Stomach (tissue), 9 donors: ENCODE data around the gene FOXO3. TPM values are rescaled to one million over a fixed set of nuclear protein-coding genes. Genes with fewer than 3 reads are reported as not detected.
"Not testable (repeated sequence)": the region's sequence is repeated elsewhere in the genome, so short reads cannot be mapped to it uniquely, and the experiment has no call there.

Source experiments
- DNase-seq, 2 donors: peaks; one replicate each; pipeline versions ENCODE4 v3.0.0 to v3.0.0-alpha.2; 2013 to 2019
- H3K27ac ChIP-seq, 5 donors: fragments of 200-600 bp in 4 of 5; sonication (generic) in 4 of 5; one replicate each; pipeline ENCODE4 v1.5.1; 2013 to 2019; ENCODE audit warnings: mild to moderate bottlenecking in 1 of 5, moderate library complexity in 1 of 5
- H3K27me3 ChIP-seq, 3 donors: fragments of 200-600 bp; sonication (generic); one replicate each; pipeline ENCODE4 v1.5.1; 2017 to 2019; ENCODE audit warnings: mixed run types in 1 of 3
- H3K36me3 ChIP-seq, 4 donors: fragments of 200-600 bp; sonication (generic); 1 replicate in 3 of 4; 2 replicates in 1 of 4; pipeline ENCODE4 v1.5.1; 2016 to 2019
- H3K4me1 ChIP-seq, 4 donors: fragments of 200-600 bp; sonication (generic); one replicate each; pipeline ENCODE4 v1.5.1; 2016 to 2019
- H3K4me3 ChIP-seq, 4 donors: fragments of 200-600 bp; sonication (generic) in 3 of 4; one replicate each; pipeline ENCODE4 v1.5.1; 2016 to 2019; ENCODE audit warnings: mild to moderate bottlenecking in 1 of 4
- H3K9me3 ChIP-seq, 4 donors: fragments of 200-600 bp; sonication (generic); one replicate each; pipeline ENCODE4 v1.5.1; 2016 to 2019
- EP300 ChIP-seq: sonication (generic); formaldehyde crosslinking; IDR thresholded peaks from one replicate; pipeline ENCODE4 v1.6.1; 2017; ENCODE audit warnings: antibody characterized with exemption
- POLR2A ChIP-seq, 4 donors: fragments of 450-650 bp; IDR thresholded peaks; one replicate each; pipeline ENCODE4 v1.6.1; 2016; ENCODE audit warnings: antibody characterized with exemption in 4 of 4, control low read depth in 2 of 4, mild to moderate bottlenecking in 1 of 4, moderate library complexity in 1 of 4
- POLR2AphosphoS5 ChIP-seq, 3 donors: sonication (generic); formaldehyde crosslinking; IDR thresholded peaks; one replicate each; pipeline ENCODE4 v1.6.1; 2016; ENCODE audit warnings: antibody characterized with exemption in 3 of 3
- WGBS, 5 donors: extraction: QIAGEN DNeasy Blood & Tissue Kit in 3 of 5; methylation state at CpG; one replicate each; pipeline versions ENCODE4 v1.1.5 to v1.1.7; 2013 to 2018; 5-methylcytosine and 5-hydroxymethylcytosine counted together
- intact Hi-C: fragments of 100-400 bp; cut with DNase I; formaldehyde crosslinking; loops from one replicate; pipeline ENCODE4 v1.15.1; 2023; ENCODE audit warnings: low total_unique reads
- polyA plus RNA-seq, 3 donors: library from polyadenylated mRNA; stranded (reverse); fragments of 200-250 nt; gene quantifications; one replicate each; pipeline ENCODE4 v1.2.3, GENCODE V29; 2013
- total RNA-seq, 5 donors: library from RNA; depleted of rRNA; stranded (reverse); fragments of >200 nt; gene quantifications; one replicate each; pipeline versions ENCODE4 v1.1.0 to v1.2.3, GENCODE V29; 2014 to 2016
- TF ChIP-seq, protein P1 (sequence below), 7 experiments: fragments of 450-650 bp in 4 of 7; fragments of 200-600 bp in 3 of 7; sonication (generic) in 3 of 7; IDR thresholded peaks; one replicate each; pipeline ENCODE4 v1.5.1; 2016 to 2019; ENCODE audit warnings: antibody characterized with exemption in 7 of 7, control low read depth in 2 of 7, mild to moderate bottlenecking in 1 of 7
- donor health status: healthy with polysubstance abuse.
- donor health status: Bipolar disorder and iron deficiency.
- donor health status: healthy.

FOXO3 gene
- total and polyA plus RNA-seq, 8 donors = 13.0 to 89.8 (median 42.1) TPM

DNA sequence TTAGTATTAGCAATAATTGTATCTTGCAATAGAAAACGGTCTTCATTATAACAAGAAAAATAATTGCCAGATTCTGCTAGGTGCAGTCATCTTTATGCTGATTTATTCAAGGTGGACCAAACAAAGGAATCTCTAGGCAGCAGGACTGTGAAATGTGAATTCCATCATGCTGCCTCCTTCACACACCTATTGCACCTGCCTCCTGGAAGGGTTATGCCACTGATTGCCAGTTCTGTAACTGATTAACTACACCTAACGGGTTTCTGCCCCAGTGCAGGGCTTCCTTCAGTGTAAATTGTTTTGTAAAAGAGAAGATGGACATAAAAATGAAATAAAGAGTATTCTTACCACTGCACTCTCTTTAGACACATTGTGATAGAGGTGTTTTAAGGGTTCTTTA lies 96.1 kb downstream of the FOXO3 start:
- Histone ChIP-seq H3K27ac (peak overlapping the region; percentile 39 to 87 (median 77)), H3K36me3 (no peaks in the 10 kb centered on the region), H3K4me1 (peaks cover 56 to 96% (median 75%) of the 10 kb centered on the region in 4 donors), H3K9me3 (no peaks in the 10 kb centered on the region), H3K27me3 (no peaks in the 10 kb centered on the region), H3K4me3 (peak overlapping the region; percentile 7 to 25 (median 18))
- DNase-seq = peak in 1 of 2 donors; percentile 63
- TF ChIP-seq POLR2A (IDR thresholded peaks at IDR 0.05) (no peak), POLR2AphosphoS5 (IDR thresholded peaks at IDR 0.05) (no peak), EP300 (no peak)
- TF ChIP-seq, protein P1, sequence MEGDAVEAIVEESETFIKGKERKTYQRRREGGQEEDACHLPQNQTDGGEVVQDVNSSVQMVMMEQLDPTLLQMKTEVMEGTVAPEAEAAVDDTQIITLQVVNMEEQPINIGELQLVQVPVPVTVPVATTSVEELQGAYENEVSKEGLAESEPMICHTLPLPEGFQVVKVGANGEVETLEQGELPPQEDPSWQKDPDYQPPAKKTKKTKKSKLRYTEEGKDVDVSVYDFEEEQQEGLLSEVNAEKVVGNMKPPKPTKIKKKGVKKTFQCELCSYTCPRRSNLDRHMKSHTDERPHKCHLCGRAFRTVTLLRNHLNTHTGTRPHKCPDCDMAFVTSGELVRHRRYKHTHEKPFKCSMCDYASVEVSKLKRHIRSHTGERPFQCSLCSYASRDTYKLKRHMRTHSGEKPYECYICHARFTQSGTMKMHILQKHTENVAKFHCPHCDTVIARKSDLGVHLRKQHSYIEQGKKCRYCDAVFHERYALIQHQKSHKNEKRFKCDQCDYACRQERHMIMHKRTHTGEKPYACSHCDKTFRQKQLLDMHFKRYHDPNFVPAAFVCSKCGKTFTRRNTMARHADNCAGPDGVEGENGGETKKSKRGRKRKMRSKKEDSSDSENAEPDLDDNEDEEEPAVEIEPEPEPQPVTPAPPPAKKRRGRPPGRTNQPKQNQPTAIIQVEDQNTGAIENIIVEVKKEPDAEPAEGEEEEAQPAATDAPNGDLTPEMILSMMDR (IDR thresholded peaks at IDR 0.05) = no peak
- 19 to 50% (median 36%) methylated on average over 2 of the region's 2 CpGs for WGBS, 5 donors
- intact Hi-C loops = no loop called here

DNA sequence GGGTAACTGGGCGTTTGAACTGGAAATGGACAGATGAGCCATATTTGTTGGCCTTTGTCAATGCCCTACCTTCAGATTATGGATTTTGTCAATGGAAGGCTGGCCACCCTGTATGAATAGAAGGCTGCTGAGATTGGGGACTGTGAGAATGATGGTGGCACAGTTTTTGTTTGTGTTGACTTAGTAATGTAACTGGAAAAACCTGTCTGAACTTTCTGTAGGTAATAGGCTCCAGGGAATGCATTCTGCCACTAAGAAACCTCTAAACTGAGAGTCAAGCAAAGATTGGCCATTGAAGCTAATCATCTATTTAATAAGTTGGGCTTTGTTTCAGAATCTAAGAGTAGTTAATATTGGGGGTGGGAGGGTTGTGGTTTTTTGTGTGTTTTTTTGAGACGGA lies 97.5 kb downstream of the FOXO3 start:
- H3K27me3 ChIP-seq = no peaks in the 10 kb centered on the region
- TF ChIP-seq EP300 (no peak), POLR2A (IDR thresholded peaks at IDR 0.05) (no peak), POLR2AphosphoS5 (IDR thresholded peaks at IDR 0.05) (no peak)
- TF ChIP-seq, protein P1 (IDR thresholded peaks at IDR 0.05) = no peak
- peaks cover 0 to 3% (median 2%) of the 10 kb centered on the region in 4 donors for H3K36me3 ChIP-seq
- peak overlapping the region in 1 of 4 donors; percentile 25 for H3K4me3 ChIP-seq
- H3K27ac ChIP-seq = peak overlapping the region in 3 of 5 donors; percentile 2 to 87 (median 77)
- no peaks in the 10 kb centered on the region for H3K9me3 ChIP-seq
- WGBS, 5 donors = 82 to 99% (median 86%) methylated on average over 2 of the region's 2 CpGs
- DNase-seq = no peak
- intact Hi-C loops = no loop called here
- peaks cover 49 to 94% (median 65%) of the 10 kb centered on the region in 4 donors for H3K4me1 ChIP-seq

DNA sequence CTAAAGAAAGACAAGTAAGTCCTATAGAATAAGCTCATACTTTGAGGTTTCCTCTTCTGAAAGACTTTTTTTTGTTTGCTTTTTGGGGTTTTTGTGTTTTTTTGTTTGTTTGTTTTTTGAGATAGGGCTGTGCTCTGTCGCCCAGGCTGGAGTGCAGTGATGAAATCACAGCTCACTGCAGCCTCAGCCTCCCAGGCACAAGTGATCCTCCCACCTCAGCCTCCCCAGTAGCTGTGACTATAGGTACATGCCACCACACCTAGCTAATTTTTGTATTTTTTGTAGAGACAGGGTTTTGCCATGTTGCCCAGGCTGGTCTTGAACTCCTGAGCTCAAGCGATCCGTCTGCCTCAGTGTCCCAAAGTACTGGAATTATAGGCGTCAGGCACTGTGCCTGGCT lies 98.1 kb downstream of the FOXO3 start:
- intact Hi-C loops, H3K4me3 ChIP-seq, DNase-seq, H3K36me3 ChIP-seq, H3K9me3 ChIP-seq, H3K27me3 ChIP-seq: not testable (repeated sequence)
- 93 to 97% (median 95%) methylated on average over 4 of the region's 4 CpGs for WGBS, 5 donors
- Histone ChIP-seq H3K27ac (peak overlapping the region in 1 of 5 donors; percentile 87), H3K4me1 (peaks cover 43 to 88% (median 58%) of the 10 kb centered on the region in 4 donors)

DNA sequence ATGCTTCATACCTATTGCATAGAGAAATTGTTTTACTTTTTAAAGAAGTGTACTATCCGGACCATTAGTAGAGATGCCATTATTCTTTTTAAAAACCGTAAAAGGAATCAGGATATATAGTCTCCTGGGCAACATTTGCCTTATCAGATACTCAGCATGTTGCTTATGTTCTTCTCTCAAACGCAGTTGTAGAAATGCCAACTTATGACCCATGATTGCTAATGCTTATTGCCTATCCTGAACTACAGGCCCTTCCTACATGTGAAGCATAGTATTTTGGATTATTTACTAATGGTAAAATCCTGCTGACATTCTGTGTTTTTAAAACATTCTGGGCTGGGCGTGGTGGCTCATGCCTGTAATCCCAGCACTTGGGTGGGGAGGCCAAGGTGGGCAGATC lies 99.5 kb downstream of the FOXO3 start:
- 74 to 87% (median 77%) methylated on average over 4 of the region's 4 CpGs for WGBS, 5 donors
- TF ChIP-seq, protein P1 (IDR thresholded peaks at IDR 0.05) = no peak
- TF ChIP-seq POLR2AphosphoS5 (IDR thresholded peaks at IDR 0.05) (no peak), POLR2A (IDR thresholded peaks at IDR 0.05) (no peak), EP300 (no peak)
- no peaks in the 10 kb centered on the region for H3K27me3 ChIP-seq
- peak overlapping the region in 1 of 5 donors; percentile 15 for H3K27ac ChIP-seq
- H3K36me3 ChIP-seq = peaks cover 9 to 20% (median 19%) of the 10 kb centered on the region in 4 donors
- no peak overlapping the region for H3K4me3 ChIP-seq
- no peaks in the 10 kb centered on the region for H3K9me3 ChIP-seq
- intact Hi-C loops = no loop called here
- peaks cover 34 to 79% (median 45%) of the 10 kb centered on the region in 4 donors for H3K4me1 ChIP-seq
- DNase-seq = no peak

DNA sequence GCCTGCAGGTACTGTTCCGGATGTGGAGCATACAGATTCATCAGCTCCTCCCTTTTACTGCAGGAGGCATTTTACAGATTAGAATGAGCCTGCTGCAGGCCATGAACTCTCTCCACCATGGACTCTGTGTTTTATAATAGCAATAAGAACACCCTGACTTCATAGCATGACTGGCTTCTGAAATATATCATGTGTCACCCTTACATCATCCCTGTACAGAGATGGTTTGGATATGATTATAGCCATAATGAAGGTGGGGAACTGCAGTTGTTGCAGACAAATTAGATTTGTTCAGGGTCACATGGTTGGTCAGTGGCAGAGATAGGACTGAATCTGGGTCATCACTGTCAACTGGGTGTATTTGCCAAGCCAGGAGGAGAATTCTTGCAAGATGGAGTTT lies 100.7 kb downstream of the FOXO3 start:
- Histone ChIP-seq H3K4me1 (peaks cover 22 to 77% (median 39%) of the 10 kb centered on the region in 4 donors), H3K27ac (no peak overlapping the region), H3K9me3 (no peaks in the 10 kb centered on the region), H3K36me3 (peaks cover 9 to 32% (median 31%) of the 10 kb centered on the region in 4 donors), H3K27me3 (no peaks in the 10 kb centered on the region), H3K4me3 (no peak overlapping the region)
- DNase-seq = peak in 1 of 2 donors; percentile 36
- TF ChIP-seq, protein P1 (IDR thresholded peaks at IDR 0.05) = no peak
- no peak for TF ChIP-seq POLR2A (IDR thresholded peaks at IDR 0.05)
- no peak for TF ChIP-seq POLR2AphosphoS5 (IDR thresholded peaks at IDR 0.05)
- no peak for TF ChIP-seq EP300
- intact Hi-C loops = no loop called here
- WGBS, 5 donors = 41 to 78% (median 70%) methylated on average over 1 of the region's 1 CpG
